ENCODE measurements around the gene CTNNAL1. TPM values are rescaled to one million over a fixed set of nuclear protein-coding genes. Genes with fewer than 3 reads are reported as not detected.

Gene CTNNAL1
- total and polyA plus RNA-seq, 2 of the 8 experiments (the other 6 are each of a cell fraction or from before 2014, with no cell fraction given) = 23.2 to 66.1 TPM

- FAIRE-seq (no peak), DNase-seq (ENCODE audit: low read depth in 1 of 2, low spot score in 2 of 2) (no peak)
- Histone ChIP-seq H3K9me3 (ENCODE audit: insufficient read depth in 2 of 2, low read depth in 1 of 2, low read length in 1 of 2) (no peaks in the 10 kb centered on the region), H3K23ac (ENCODE audit: insufficient read length) (no peak overlapping the region), H3K4me1 (replicated peaks in 1 of 4; ENCODE audit: control insufficient read depth in 3 of 4, insufficient read depth in 4 of 4, low read length in 3 of 4) (no peaks in the 10 kb centered on the region), H4K8ac (ENCODE audit: extremely low read depth, insufficient read depth, low read length) (no peak overlapping the region), H3K27ac (ENCODE audit: low read depth, low read length) (no peak overlapping the region), H2BK20ac (ENCODE audit: low read length) (no peak overlapping the region), H3K9ac (replicated peaks in 1 of 4; ENCODE audit: extremely low read depth in 1 of 4, low read depth in 3 of 4, low read length in 3 of 4) (no peak overlapping the region), H3K79me2 (ENCODE audit: control insufficient read depth in 1 of 2, insufficient read depth in 2 of 2, low read length in 2 of 2) (no peaks in the 10 kb centered on the region), H2BK15ac (ENCODE audit: low read length) (no peak overlapping the region), H3K27me3 (replicated peaks in 1 of 4; ENCODE audit: control insufficient read depth in 3 of 4, extremely low read depth in 1 of 4, insufficient read depth in 3 of 4, low read length in 3 of 4) (no peaks in the 10 kb centered on the region), H3K4me3 (ENCODE audit: extremely low read depth in 1 of 4, insufficient read depth in 2 of 4, low read depth in 3 of 4, low read length in 4 of 4) (no peak overlapping the region), H4K20me1 (replicated peaks in 1 of 2; ENCODE audit: control insufficient read depth in 1 of 2, insufficient read depth in 2 of 2, low read length in 2 of 2) (peaks cover 3 to 4% of the 10 kb centered on the region in 2 experiments), H3K4ac (replicated peaks; ENCODE audit: insufficient read length, low read depth, low read length) (no peak overlapping the region), H4K5ac (ENCODE audit: insufficient read length, low read depth, low read length) (no peak overlapping the region), H4K91ac (replicated peaks; ENCODE audit: insufficient read length, low read length) (no peak overlapping the region), H3K56ac (replicated peaks; ENCODE audit: insufficient read length, low read depth, low read length) (no peak overlapping the region), H3K23me2 (ENCODE audit: low read depth, low read length) (no peaks in the 10 kb centered on the region), H2AK5ac (ENCODE audit: low read depth, low read length) (no peak overlapping the region), H3K36me3 (ENCODE audit: control insufficient read depth in 2 of 4, insufficient read depth in 4 of 4, low read length in 3 of 4) (peaks cover 9 to 44% (median 26%) of the 10 kb centered on the region in 4 experiments; a peak in 7 of 8 replicates), H2AFZ (ENCODE audit: low read length) (no peak overlapping the region), H3K4me2 (ENCODE audit: insufficient read depth in 1 of 2, low read depth in 2 of 2, low read length in 2 of 2) (no peak overlapping the region), H3K79me1 (ENCODE audit: low read depth, low read length) (no peaks in the 10 kb centered on the region), H2BK5ac (ENCODE audit: low read depth, low read length) (no peak overlapping the region), H3K14ac (ENCODE audit: insufficient read length) (no peak overlapping the region), H3K18ac (ENCODE audit: extremely low read depth, low read length) (no peak overlapping the region), H2BK12ac (ENCODE audit: low read depth, low read length) (no peak overlapping the region), H2BK120ac (replicated peaks; ENCODE audit: low read depth, low read length) (no peak overlapping the region)
- ChIA-PET CTCF (ENCODE audit: partially characterized antibody) (interaction anchor here (0.6 kb wide), 3 partner anchors 85 to 211 kb away, joined by 3 to 6 read pairs (median 3); no protein-coding TSS in a partner anchor), POLR2A (ENCODE audit: partially characterized antibody) (interaction anchor here (0.6 kb wide), 1 partner anchor 1087 kb away, joined by 3 read pairs; no protein-coding TSS in a partner anchor)
- WGBS, 2 experiments (ENCODE audit: extremely low coverage in 1 of 2, insufficient coverage in 1 of 2, insufficient read length in 1 of 2, insufficient replicate concordance in 2 of 2, low coverage in 1 of 2, low lambda C conversion rate in 2 of 2, missing lambda C conversion rate in 1 of 2) = 82% methylated on average over 6 of the region's 6 CpGs; no CpG with 5 or more reads in 1 of the 2 experiments
- TF ChIP-seq NANOG (IDR thresholded peaks at IDR 0.05; ENCODE audit: insufficient read depth, low read depth, low read length, poor library complexity, severe bottlenecking) (no peak), TAF7 (optimal IDR thresholded peaks at IDR 0.05; ENCODE audit: borderline replicate concordance, low read depth, low read length) (no peak), RBBP5 (IDR thresholded peaks at IDR 0.05; ENCODE audit: borderline replicate concordance, low read depth, low read length) (no peak), GTF2F1 (IDR thresholded peaks at IDR 0.05; ENCODE audit: borderline replicate concordance, low read depth, low read length) (no peak), BACH1 (IDR thresholded peaks at IDR 0.05; ENCODE audit: low read length) (no peak), ZNF274 (IDR thresholded peaks at IDR 0.05; ENCODE audit: borderline replicate concordance, extremely low read depth, low read length) (no peak), PHF8 (conservative IDR thresholded peaks at IDR 0.05; ENCODE audit: low read depth, low read length) (no peak), POU5F1 (IDR thresholded peaks at IDR 0.05; ENCODE audit: low read depth, low read length) (no peak), SP2 (IDR thresholded peaks at IDR 0.05; ENCODE audit: low read length) (no peak), MAFK (IDR thresholded peaks at IDR 0.05; ENCODE audit: low read depth, low read length) (no peak), RNF2 (IDR thresholded peaks at IDR 0.05; ENCODE audit: borderline replicate concordance, low read depth, low read length, missing control alignments, poor library complexity, severe bottlenecking) (no peak), SIX5 (IDR thresholded peaks at IDR 0.05; ENCODE audit: low read depth, low read length) (no peak), SUZ12 (IDR thresholded peaks at IDR 0.05; ENCODE audit: low read length) (no peak), TAF1 (IDR thresholded peaks at IDR 0.05; ENCODE audit: low read depth, low read length) (no peak)
Observed at GRCh38 chr9:108919517-108919916, 93.8 kb downstream of the CTNNAL1 start.
